Prostate gland (tissue), 2 donors: Measurements from ENCODE around the gene PLEKHN1.

ENCODE experiments used
- POLR2AphosphoS5 ChIP-seq: sonication (generic); formaldehyde crosslinking; IDR thresholded peaks from one replicate; pipeline ENCODE4 v1.6.1; 2017; ENCODE audit warnings: antibody characterized with exemption
- TF ChIP-seq, protein P1 (sequence below), 4 experiments: fragments of 200-600 bp in 2 of 4; fragments of 450-650 bp in 2 of 4; sonication (generic) in 2 of 4; IDR thresholded peaks; 1 replicate in 3 of 4; 2 replicates in 1 of 4; pipeline ENCODE4 v1.5.1; 2016 to 2019; ENCODE audit warnings: antibody characterized with exemption in 4 of 4, mild to moderate bottlenecking in 2 of 4, moderate library complexity in 2 of 4

DNA sequence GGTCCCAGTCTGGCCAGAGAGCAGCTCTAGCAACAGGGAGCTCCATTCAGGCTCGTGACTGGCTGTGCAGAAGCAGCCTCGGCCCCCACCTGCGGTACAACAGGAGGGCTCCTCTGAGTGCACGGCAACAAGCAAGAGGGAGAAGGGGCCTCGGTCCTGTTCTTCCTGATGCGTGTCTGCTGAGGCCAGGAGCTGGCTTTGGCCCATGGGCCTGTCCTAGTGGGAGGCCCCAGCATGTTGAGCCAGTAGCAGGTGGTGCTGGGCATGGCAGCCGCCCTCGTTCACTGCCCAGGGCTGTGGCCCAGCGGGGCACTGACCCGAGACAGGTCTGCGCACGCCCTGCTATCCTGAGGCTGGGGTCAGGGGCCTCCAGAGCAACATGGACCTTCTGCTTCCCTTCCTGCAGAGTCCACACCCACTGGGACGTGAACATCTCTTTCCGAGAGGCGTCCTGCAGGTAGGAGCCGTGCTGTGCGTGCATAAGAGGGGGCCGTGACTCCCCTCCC lies 35.6 kb upstream of the PLEKHN1 start:
- TF ChIP-seq, protein P1, sequence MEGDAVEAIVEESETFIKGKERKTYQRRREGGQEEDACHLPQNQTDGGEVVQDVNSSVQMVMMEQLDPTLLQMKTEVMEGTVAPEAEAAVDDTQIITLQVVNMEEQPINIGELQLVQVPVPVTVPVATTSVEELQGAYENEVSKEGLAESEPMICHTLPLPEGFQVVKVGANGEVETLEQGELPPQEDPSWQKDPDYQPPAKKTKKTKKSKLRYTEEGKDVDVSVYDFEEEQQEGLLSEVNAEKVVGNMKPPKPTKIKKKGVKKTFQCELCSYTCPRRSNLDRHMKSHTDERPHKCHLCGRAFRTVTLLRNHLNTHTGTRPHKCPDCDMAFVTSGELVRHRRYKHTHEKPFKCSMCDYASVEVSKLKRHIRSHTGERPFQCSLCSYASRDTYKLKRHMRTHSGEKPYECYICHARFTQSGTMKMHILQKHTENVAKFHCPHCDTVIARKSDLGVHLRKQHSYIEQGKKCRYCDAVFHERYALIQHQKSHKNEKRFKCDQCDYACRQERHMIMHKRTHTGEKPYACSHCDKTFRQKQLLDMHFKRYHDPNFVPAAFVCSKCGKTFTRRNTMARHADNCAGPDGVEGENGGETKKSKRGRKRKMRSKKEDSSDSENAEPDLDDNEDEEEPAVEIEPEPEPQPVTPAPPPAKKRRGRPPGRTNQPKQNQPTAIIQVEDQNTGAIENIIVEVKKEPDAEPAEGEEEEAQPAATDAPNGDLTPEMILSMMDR (IDR thresholded peaks at IDR 0.05): no peak
- no peak for TF ChIP-seq POLR2AphosphoS5
